Fibroblast of lung (primary cell): ENCODE data around the gene FPR1.

Experiments used
- CTCF ChIP-seq, 2 donors: IDR thresholded peaks in 1 of 2; conservative IDR thresholded peaks in 1 of 2; 1 replicate in 1 of 2; 2 replicates in 1 of 2; pipeline ENCODE4 v1.5.1; 2011 to 2012; ENCODE audit warnings: low read length in 2 of 2, control low read depth in 1 of 2, inconsistent platforms in 1 of 2, low read depth in 1 of 2, mild to moderate bottlenecking in 1 of 2
- EZH2 ChIP-seq: IDR thresholded peaks from 2 replicates; pipeline ENCODE4 v1.5.1; 2012; ENCODE audit warnings: low read length, control low read depth, mild to moderate bottlenecking; ENCODE audit errors: missing control alignments

DNA sequence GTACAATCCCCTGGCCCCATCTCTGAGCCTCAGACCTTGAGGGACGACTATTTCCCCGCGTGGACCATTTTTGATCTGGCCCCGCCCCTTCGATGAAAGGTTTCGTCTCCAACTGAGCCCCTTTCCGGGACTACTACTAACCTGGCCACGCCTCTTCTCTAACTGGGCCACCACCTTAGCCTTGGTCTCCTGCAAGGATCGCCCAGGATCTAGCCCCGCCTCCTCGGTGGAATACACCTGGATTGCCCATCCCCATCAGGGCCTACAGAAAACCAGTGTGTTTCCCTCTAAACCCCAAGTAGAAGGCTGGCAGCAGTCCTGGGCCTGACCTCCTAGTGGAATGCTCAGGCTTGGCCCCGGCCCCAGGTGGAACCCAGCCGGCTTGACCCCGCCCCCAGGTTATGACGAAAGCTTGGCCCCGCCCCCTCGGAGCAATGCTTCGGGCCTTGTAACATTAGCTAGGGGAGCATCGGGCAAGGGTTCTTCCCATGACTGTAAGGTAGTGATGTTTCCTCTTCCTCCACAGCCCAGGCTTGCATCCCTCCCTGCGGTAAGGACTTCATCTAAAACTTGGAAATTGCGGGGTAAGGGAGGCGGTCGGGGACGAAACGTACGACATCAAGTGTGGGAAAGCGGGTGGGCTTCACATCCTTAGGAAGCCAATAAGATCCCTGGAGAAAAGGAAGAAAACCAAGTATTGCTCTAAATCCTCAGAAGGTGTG, 49.4 kb downstream of the FPR1 start:
- TF ChIP-seq CTCF (conservative IDR thresholded peaks at IDR 0.05 in 1 of 2, IDR thresholded peaks at IDR 0.05 in 1 of 2; ENCODE audit: low read depth in 1 of 2, low read length in 2 of 2) (no peak), EZH2 (no peak)
